Measurements from ENCODE around the gene RDH13. TPM values are rescaled to one million over a fixed set of nuclear protein-coding genes. Genes with fewer than 3 reads are reported as not detected.

Gene RDH13
- total RNA-seq, 4 donors from 2014 or later: 10.0 to 15.6 (median 13.9) TPM

DNA sequence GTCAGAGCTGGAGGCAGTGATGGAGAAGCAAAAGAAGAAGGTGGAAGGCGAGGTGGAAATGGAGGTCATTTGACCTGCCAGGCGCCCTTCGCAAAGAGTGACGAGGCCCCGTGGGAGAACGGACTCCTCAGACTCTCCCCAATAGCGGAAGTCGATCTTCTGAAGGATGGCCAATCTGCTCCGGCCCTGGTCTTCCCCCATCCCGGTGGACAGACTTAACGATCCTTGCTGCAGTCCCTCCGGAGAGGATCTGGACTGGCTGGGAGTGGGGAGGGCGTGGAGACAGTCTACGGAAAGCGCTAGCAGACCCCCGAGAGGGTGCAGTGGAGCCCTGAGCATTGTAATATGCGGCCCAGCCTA, 24.6 kb upstream of the RDH13 start:
- Histone ChIP-seq H3K36me3 (peaks cover 0 to 32% of the 10 kb centered on the region in 2 donors), H3K9me3 (no peaks in the 10 kb centered on the region), H3K27ac (peak overlapping the region in 3 of 4 donors; percentile 51 to 65 (median 60)), H3K4me1 (peaks cover 0 to 43% (median 19%) of the 10 kb centered on the region in 3 donors), H3K4me3 (peak overlapping the region; percentile 2 to 53), H3K27me3 (peaks cover 43% of the 10 kb centered on the region)
- TF ChIP-seq POLR2A (IDR thresholded peaks at IDR 0.05): no peak
- TF ChIP-seq, protein P1, sequence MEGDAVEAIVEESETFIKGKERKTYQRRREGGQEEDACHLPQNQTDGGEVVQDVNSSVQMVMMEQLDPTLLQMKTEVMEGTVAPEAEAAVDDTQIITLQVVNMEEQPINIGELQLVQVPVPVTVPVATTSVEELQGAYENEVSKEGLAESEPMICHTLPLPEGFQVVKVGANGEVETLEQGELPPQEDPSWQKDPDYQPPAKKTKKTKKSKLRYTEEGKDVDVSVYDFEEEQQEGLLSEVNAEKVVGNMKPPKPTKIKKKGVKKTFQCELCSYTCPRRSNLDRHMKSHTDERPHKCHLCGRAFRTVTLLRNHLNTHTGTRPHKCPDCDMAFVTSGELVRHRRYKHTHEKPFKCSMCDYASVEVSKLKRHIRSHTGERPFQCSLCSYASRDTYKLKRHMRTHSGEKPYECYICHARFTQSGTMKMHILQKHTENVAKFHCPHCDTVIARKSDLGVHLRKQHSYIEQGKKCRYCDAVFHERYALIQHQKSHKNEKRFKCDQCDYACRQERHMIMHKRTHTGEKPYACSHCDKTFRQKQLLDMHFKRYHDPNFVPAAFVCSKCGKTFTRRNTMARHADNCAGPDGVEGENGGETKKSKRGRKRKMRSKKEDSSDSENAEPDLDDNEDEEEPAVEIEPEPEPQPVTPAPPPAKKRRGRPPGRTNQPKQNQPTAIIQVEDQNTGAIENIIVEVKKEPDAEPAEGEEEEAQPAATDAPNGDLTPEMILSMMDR (IDR thresholded peaks at IDR 0.05): no peak
- TF ChIP-seq EP300 (IDR thresholded peaks at IDR 0.05): no peak
- TF ChIP-seq POLR2AphosphoS5 (IDR thresholded peaks at IDR 0.05): no peak
- 19 to 33% methylated on average over 3 to 6 of the region's 17 CpGs for WGBS, 2 donors (ENCODE audit: low coverage in 1 of 2)
- ATAC-seq: peak; percentile 5

DNA sequence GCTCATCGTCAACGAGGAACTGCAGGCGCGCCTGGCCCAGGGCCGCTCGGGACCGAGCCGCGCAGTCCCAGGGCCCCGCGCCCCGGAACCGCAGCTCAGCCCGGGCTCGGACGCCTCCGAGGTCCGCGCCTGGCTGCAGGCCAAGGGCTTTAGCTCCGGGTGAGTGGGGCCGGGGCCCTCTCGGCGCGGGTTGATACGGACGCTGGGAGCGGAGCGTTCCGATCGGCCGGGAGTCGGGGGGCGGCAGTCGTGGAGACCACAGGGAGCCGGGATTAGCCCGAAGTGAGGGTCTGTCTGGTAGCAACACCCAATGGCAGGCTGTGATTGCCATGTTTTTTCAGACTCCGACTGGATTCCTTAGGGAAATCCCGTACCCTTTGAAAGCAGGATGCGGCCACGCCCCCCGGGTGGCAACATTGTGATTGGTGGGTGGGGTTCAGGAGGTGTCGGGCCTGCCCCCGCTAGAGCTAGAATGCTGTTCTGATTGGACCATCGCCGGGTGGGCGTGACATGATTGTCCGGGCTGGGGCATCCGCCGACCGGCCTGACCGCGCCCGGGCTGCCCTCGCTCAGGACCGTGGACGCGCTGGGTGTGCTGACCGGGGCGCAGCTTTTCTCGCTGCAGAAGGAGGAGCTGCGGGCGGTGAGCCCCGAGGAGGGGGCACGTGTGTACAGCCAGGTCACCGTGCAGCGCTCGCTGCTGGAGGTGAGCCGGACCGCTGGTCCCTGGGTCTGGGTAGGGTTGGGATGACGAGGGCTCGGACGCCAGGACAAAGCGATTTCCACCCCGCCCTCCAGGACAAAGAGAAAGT, 24.0 kb upstream of the RDH13 start:
- TF ChIP-seq POLR2A (IDR thresholded peaks at IDR 0.05) (peak in 1 of 2 donors; percentile 16), POLR2AphosphoS5 (IDR thresholded peaks at IDR 0.05) (peak; percentile 55), EP300 (IDR thresholded peaks at IDR 0.05) (no peak)
- TF ChIP-seq, protein P1 (IDR thresholded peaks at IDR 0.05): peak in 1 of 4 experiments; percentile 14
- Histone ChIP-seq H3K27ac (peak overlapping the region in 3 of 4 donors; percentile 51 to 65 (median 60)), H3K4me1 (peaks cover 0 to 49% (median 23%) of the 10 kb centered on the region in 3 donors), H3K27me3 (peaks cover 49% of the 10 kb centered on the region), H3K9me3 (no peaks in the 10 kb centered on the region), H3K36me3 (peaks cover 0 to 26% of the 10 kb centered on the region in 2 donors), H3K4me3 (peak overlapping the region; percentile 16 to 53)
- peak; percentile 93 for ATAC-seq
- WGBS, 2 donors (ENCODE audit: low coverage in 1 of 2): no CpG with 5 or more reads among the region's 74 CpGs

DNA sequence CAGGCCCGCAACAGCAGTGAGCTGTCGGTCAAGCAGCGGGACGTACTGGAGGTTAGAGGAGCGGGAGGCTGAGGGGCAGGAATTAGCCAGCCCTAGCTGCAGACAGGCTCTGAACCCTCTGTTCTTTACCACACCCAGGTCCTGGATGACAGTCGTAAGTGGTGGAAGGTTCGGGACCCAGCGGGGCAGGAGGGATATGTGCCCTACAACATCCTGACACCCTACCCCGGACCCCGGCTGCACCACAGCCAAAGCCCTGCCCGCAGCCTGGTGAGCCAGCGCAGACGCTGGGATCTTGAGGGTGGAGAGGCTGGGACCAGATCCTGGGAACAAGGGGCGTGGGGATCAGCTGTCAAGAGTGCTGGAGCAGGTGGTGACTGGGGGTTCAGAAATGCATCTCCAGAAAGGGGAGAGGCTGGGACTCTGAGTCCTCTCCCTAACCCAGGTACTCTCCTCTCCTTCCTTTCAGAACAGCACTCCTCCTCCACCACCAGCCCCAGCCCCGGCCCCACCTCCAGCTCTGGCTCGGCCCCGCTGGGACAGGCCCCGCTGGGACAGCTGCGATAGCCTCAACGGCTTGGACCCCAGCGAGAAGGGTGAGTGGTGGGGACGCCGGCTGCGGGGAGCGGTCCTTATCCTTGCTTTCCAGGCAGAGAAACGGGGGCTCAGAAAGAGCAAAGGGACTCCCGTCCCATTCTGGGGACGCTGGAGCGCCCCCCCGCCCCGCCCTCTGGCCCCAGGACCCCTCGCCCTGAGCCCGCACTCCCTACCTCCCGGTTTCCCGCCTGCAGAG, 23.2 kb upstream of the RDH13 start:
- peak overlapping the region; percentile 16 to 53 for H3K4me3 ChIP-seq
- H3K36me3 ChIP-seq: peaks cover 0 to 18% of the 10 kb centered on the region in 2 donors
- H3K4me1 ChIP-seq: peaks cover 0 to 57% (median 31%) of the 10 kb centered on the region in 3 donors
- no peaks in the 10 kb centered on the region for H3K9me3 ChIP-seq
- H3K27ac ChIP-seq: peak overlapping the region in 3 of 4 donors; percentile 51 to 65 (median 60)
- ATAC-seq: no peak
- TF ChIP-seq, protein P1 (IDR thresholded peaks at IDR 0.05): no peak
- TF ChIP-seq POLR2AphosphoS5 (IDR thresholded peaks at IDR 0.05) (no peak), POLR2A (IDR thresholded peaks at IDR 0.05) (no peak), EP300 (IDR thresholded peaks at IDR 0.05) (no peak)
- WGBS, 2 donors (ENCODE audit: low coverage in 1 of 2): 0 to 10% methylated on average over 2 of the region's 35 CpGs
- H3K27me3 ChIP-seq: peaks cover 57% of the 10 kb centered on the region

DNA sequence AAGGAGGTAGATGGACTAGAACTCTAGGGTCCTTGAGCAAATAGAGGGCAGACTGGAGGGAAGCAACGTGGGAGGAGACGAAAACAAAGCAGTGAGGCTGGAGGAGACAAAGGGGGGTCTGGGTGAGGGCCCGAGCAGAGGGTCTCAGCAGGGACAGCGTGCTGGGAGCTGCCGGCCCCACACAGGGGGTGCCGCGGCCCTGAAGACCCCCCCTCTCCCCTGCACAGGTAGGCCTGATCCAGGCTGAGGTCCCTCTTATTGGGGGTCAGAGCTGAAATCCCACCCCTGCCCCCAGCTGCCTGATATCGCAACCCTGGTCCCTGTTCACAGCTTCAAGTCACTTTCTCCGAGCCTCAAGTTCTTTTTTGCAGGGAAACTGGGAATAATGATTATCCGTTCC, 21.5 kb upstream of the RDH13 start:
- WGBS, 2 donors (ENCODE audit: low coverage in 1 of 2): 59% methylated on average over 10 of the region's 10 CpGs; no CpG with 5 or more reads in 1 of the 2 donors
- no peaks in the 10 kb centered on the region for H3K9me3 ChIP-seq
- ATAC-seq: no peak
- peaks cover 0 to 69% (median 33%) of the 10 kb centered on the region in 3 donors for H3K4me1 ChIP-seq
- peaks cover 74% of the 10 kb centered on the region for H3K27me3 ChIP-seq
- peaks cover 0 to 1% of the 10 kb centered on the region in 2 donors for H3K36me3 ChIP-seq
- H3K4me3 ChIP-seq: no peak overlapping the region
- TF ChIP-seq EP300 (IDR thresholded peaks at IDR 0.05) (no peak), POLR2AphosphoS5 (IDR thresholded peaks at IDR 0.05) (no peak), POLR2A (IDR thresholded peaks at IDR 0.05) (no peak)
- H3K27ac ChIP-seq: no peak overlapping the region
